ENCODE results near the gene PRKCA.

GRCh38 chr17:66711881-66712321 is 409.5 kb downstream of the PRKCA start:
- TF ChIP-seq POLR2A (IDR thresholded peaks at IDR 0.05) (no peak), CTCF (IDR thresholded peaks at IDR 0.05) (no peak)

All from ovary (tissue), 3 donors.